ENCODE measurements around the gene BEST1. TPM values are rescaled to one million over a fixed set of nuclear protein-coding genes. Genes with fewer than 3 reads are reported as not detected.

BEST1 gene
- total RNA-seq, 1 experiment from 2014 or later: 1.7 TPM

DNA sequence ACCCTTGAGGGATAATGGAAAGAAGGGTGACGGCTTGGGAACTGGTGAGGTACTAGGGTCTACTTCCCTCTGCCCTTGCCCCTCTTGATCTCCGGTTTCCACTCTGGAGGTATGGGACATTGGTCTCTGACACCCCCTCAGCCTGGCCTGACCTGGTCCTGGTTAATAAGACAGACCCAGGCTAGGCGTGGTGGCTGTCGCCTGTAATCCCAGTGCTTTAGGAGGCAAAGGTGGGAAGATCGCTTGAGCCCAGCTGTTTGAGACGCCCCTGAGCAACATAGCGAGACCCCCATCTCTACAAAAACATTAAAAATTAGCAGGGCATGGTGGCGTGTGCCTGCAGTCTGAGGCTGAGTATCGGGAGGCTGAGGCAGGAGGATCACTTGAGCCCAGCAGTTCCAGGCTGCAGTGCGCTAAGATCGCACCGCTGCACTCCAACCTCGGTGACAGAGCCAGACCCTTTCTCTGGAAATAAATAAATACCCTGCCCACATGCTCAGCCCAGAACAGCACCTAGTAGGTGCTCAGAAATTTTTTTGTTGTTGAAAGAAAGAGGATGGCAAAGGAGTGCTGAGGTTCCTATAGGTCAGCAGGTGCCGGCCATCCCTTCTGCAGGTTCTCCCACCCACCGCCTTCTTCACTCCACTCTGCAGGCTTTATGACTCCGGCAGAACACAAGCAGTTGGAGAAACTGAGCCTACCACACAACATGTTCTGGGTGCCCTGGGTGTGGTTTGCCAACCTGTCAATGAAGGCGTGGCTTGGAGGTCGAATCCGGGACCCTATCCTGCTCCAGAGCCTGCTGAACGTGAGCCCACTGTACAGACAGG, 6.3 kb downstream of the BEST1 start:
- Histone ChIP-seq H3K9ac (ENCODE audit: low read length) (no peak overlapping the region), H3K4me1 (ENCODE audit: low read length) (no peaks in the 10 kb centered on the region), H2AFZ (ENCODE audit: low read length) (no peak overlapping the region), H3K36me3 (ENCODE audit: insufficient read depth, low read length) (no peaks in the 10 kb centered on the region), H3K27me3 (ENCODE audit: low read length) (no peaks in the 10 kb centered on the region), H3K9me3 (ENCODE audit: low read length) (no peaks in the 10 kb centered on the region), H3K79me2 (ENCODE audit: low read length) (no peaks in the 10 kb centered on the region), H3K4me2 (ENCODE audit: low read depth, low read length, poor library complexity, severe bottlenecking) (no peak overlapping the region), H3K27ac (ENCODE audit: low read length) (no peak overlapping the region), H3K4me3 (ENCODE audit: low read length) (no peak overlapping the region), H3K9me2 (replicated peaks; ENCODE audit: insufficient read depth, low read length) (no peaks in the 10 kb centered on the region), H4K20me1 (ENCODE audit: insufficient read depth, low read depth, low read length) (no peaks in the 10 kb centered on the region)
- DNase-seq: no peak

DNA sequence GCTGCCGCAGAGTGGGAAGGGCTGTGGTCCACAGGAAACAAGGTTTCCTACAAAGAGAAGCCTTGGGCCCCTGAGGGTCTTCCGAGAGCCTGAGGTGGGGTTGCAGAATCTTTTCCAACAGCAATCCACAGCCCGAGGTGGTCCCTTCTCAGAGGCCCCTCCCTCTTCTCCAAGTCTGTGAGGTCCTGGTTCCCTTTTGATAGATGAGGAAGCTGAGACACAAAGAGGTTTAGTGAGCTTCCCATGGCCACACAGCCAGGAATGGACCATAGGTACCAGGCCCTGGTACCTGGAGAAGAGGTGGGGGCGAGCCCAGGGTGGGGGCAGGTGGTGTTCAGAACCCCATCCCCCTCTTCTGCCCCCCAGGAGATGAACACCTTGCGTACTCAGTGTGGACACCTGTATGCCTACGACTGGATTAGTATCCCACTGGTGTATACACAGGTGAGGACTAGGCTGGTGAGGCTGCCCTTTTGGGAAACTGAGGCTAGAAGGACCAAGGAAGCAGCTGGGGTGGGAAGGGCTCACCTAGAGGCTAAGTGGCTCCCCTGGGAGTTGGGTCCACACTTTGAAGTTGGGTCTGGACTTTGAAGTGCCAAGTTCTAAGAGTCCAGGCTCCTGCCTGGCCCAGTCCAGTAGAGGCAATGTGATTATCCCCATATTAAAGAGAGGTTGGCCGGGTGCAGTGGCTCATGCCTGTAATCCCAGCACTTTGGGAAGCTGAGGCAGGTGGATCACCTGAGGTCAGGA, 7.0 kb downstream of the BEST1 start:
- Histone ChIP-seq H3K4me1 (ENCODE audit: low read length) (no peaks in the 10 kb centered on the region), H3K4me2 (ENCODE audit: low read depth, low read length, poor library complexity, severe bottlenecking) (no peak overlapping the region)

DNA sequence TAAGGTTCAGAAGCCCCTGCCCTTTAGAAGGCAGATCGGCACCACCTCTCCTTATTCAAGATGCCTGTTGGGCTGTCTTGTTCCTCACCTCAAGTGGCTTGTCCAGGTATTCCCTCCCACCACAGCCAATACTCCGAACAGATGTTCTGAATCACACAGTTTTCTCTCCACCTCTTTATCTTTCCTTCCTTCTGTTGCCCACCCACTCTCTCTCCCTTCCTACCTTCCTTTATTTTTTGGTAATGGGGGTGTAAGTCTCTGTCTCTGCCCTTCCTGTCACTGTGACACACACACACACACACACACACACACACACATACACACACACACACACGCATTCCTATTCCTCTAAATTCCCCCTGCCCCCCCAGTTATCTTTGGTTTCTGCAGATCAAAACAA, 8.4 kb downstream of the BEST1 start:
- Histone ChIP-seq H3K79me2 (ENCODE audit: low read length) (no peaks in the 10 kb centered on the region), H3K9ac (ENCODE audit: low read length) (no peak overlapping the region), H3K9me3 (ENCODE audit: low read length) (no peaks in the 10 kb centered on the region), H2AFZ (ENCODE audit: low read length) (no peak overlapping the region), H3K9me2 (replicated peaks; ENCODE audit: insufficient read depth, low read length) (no peaks in the 10 kb centered on the region), H3K4me3 (ENCODE audit: low read length) (no peak overlapping the region), H3K27ac (ENCODE audit: low read length) (no peak overlapping the region), H3K4me2 (ENCODE audit: low read depth, low read length, poor library complexity, severe bottlenecking) (no peak overlapping the region), H4K20me1 (ENCODE audit: insufficient read depth, low read depth, low read length) (no peaks in the 10 kb centered on the region), H3K4me1 (ENCODE audit: low read length) (peaks cover 3% of the 10 kb centered on the region), H3K36me3 (ENCODE audit: insufficient read depth, low read length) (no peaks in the 10 kb centered on the region), H3K27me3 (ENCODE audit: low read length) (no peaks in the 10 kb centered on the region)
- no peak for DNase-seq

More for the DNA sequence above, 7.0 kb downstream of the BEST1 start:
- Histone ChIP-seq H2AFZ (ENCODE audit: low read length) (no peak overlapping the region), H3K4me3 (ENCODE audit: low read length) (no peak overlapping the region), H3K36me3 (ENCODE audit: insufficient read depth, low read length) (no peaks in the 10 kb centered on the region), H3K9ac (ENCODE audit: low read length) (no peak overlapping the region), H3K27me3 (ENCODE audit: low read length) (no peaks in the 10 kb centered on the region), H3K27ac (ENCODE audit: low read length) (no peak overlapping the region), H4K20me1 (ENCODE audit: insufficient read depth, low read depth, low read length) (no peaks in the 10 kb centered on the region), H3K79me2 (ENCODE audit: low read length) (no peaks in the 10 kb centered on the region), H3K9me2 (replicated peaks; ENCODE audit: insufficient read depth, low read length) (no peaks in the 10 kb centered on the region), H3K9me3 (ENCODE audit: low read length) (no peaks in the 10 kb centered on the region)
- no peak for DNase-seq

DNA sequence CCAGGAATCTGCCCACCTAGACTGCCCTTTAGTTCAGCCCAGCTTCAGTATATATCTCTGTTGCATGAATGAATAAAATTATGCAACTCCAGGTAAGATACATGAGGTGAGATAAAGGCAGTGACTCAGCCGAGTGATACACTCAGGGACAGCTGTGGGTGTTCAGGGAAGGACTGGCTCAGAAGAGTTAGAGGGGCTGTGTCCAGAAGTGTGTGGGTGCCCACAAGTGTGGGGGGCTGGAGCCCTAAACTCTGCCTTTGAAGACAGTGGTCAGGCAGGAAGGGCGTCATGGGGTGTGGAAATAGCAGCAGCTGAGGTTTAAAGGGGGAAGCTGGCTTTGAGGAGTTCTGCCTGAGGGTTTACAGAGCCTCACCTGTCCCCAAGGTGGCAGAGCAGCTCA, 9.0 kb downstream of the BEST1 start:
- no peak for DNase-seq
- Histone ChIP-seq H3K27ac (ENCODE audit: low read length) (no peak overlapping the region), H3K9me3 (ENCODE audit: low read length) (no peaks in the 10 kb centered on the region), H4K20me1 (ENCODE audit: insufficient read depth, low read depth, low read length) (peaks cover 3% of the 10 kb centered on the region; the same call in 1 of the 2 replicates), H3K9ac (ENCODE audit: low read length) (no peak overlapping the region), H3K27me3 (ENCODE audit: low read length) (no peaks in the 10 kb centered on the region), H3K36me3 (ENCODE audit: insufficient read depth, low read length) (peaks cover 3% of the 10 kb centered on the region; the same call in 1 of the 2 replicates), H3K9me2 (replicated peaks; ENCODE audit: insufficient read depth, low read length) (no peaks in the 10 kb centered on the region), H3K4me3 (ENCODE audit: low read length) (no peak overlapping the region), H3K79me2 (ENCODE audit: low read length) (no peaks in the 10 kb centered on the region), H2AFZ (ENCODE audit: low read length) (no peak overlapping the region), H3K4me1 (ENCODE audit: low read length) (peaks cover 9% of the 10 kb centered on the region), H3K4me2 (ENCODE audit: low read depth, low read length, poor library complexity, severe bottlenecking) (no peak overlapping the region)

DNA sequence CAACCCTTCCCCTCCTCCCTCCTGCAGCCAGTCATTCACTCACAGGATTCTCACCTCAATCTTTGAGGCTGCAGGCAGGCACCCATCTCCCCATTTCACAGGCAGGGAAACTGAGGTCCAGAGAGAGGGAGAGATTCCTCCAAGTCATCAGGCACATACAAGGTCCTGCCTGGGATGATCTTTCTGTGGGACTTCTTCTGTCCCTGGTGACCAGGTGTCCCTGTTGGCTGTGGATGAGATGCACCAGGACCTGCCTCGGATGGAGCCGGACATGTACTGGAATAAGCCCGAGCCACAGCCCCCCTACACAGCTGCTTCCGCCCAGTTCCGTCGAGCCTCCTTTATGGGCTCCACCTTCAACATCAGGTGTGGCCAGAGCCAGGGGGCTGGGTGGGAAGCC, 9.5 kb downstream of the BEST1 start:
- no peaks in the 10 kb centered on the region for H3K79me2 ChIP-seq (ENCODE audit: low read length)
- no peak overlapping the region for H3K4me3 ChIP-seq (ENCODE audit: low read length)
- H3K9ac ChIP-seq (ENCODE audit: low read length): no peak overlapping the region
- no peak for DNase-seq
- no peaks in the 10 kb centered on the region for H3K9me2 ChIP-seq (replicated peaks; ENCODE audit: insufficient read depth, low read length)
- no peak overlapping the region for H3K27ac ChIP-seq (ENCODE audit: low read length)
- H3K4me2 ChIP-seq (ENCODE audit: low read depth, low read length, poor library complexity, severe bottlenecking): no peak overlapping the region
- peaks cover 6% of the 10 kb centered on the region; the same call in 1 of the 2 replicates for H4K20me1 ChIP-seq (ENCODE audit: insufficient read depth, low read depth, low read length)
- no peaks in the 10 kb centered on the region for H3K9me3 ChIP-seq (ENCODE audit: low read length)
- peaks cover 14% of the 10 kb centered on the region for H3K4me1 ChIP-seq (ENCODE audit: low read length)
- H2AFZ ChIP-seq (ENCODE audit: low read length): no peak overlapping the region
- H3K36me3 ChIP-seq (ENCODE audit: insufficient read depth, low read length): peaks cover 8% of the 10 kb centered on the region
- H3K27me3 ChIP-seq (ENCODE audit: low read length): no peaks in the 10 kb centered on the region

DNA sequence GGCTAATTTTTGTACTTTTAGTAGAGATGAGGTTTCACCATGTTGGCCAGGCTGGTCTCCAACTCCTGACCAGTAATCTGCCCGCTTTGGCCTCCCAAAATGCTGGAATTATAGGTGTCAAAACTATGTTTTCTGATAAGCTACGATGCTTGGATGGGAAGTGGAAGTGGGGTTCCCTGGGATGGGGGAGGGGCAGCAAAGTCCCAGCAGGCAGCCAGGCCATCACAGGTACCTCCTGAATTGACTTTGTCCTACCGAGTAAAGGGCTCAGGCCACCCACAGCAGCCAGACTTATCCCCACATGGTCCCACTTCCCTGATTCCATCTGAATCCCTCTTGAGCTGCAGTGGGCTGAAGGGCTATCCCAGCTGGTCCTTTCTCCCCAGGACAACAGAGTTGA, 10.4 kb downstream of the BEST1 start:
- Histone ChIP-seq H3K9me2 (replicated peaks; ENCODE audit: insufficient read depth, low read length) (no peaks in the 10 kb centered on the region), H4K20me1 (ENCODE audit: insufficient read depth, low read depth, low read length) (peaks cover 14% of the 10 kb centered on the region), H3K4me2 (ENCODE audit: low read depth, low read length, poor library complexity, severe bottlenecking) (no peak overlapping the region), H3K27me3 (ENCODE audit: low read length) (no peaks in the 10 kb centered on the region), H3K27ac (ENCODE audit: low read length) (no peak overlapping the region), H3K9ac (ENCODE audit: low read length) (no peak overlapping the region), H3K36me3 (ENCODE audit: insufficient read depth, low read length) (peaks cover 15% of the 10 kb centered on the region), H2AFZ (ENCODE audit: low read length) (no peak overlapping the region), H3K4me1 (ENCODE audit: low read length) (peaks cover 23% of the 10 kb centered on the region), H3K79me2 (ENCODE audit: low read length) (no peaks in the 10 kb centered on the region), H3K9me3 (ENCODE audit: low read length) (no peaks in the 10 kb centered on the region), H3K4me3 (ENCODE audit: low read length) (no peak overlapping the region)
- no peak for DNase-seq

DNA sequence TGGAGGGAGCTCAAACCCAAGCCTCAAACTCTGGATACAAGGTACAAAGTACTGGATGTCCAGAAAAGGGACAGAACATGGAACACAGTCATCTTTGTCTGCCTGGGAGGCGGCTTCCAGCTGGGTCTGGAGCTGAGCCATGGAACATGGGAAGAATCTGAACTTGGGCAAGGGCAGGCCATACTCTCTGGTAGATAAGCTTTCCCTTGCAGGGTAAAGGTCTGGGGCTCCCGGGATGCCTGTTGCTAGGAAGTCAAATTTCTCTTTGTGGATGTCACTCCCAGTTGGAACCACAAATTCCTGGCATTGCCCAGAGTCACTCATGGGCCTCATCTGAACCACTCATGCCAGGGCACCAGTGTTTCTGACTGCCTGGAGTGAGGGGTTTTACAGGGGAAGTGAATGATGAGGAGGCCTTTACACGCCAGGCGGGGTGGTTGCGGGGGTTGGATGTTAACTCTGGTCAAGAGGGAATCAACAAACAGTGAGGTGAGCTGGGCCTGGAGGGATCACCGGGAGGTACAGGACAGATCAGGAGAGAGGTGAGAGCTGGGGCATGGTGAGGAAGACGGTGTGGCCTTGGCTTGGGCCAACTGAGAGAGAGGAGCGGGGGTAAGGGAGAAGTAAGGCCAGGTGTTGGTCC, 11.5 kb downstream of the BEST1 start:
- no peak overlapping the region for H2AFZ ChIP-seq (ENCODE audit: low read length)
- no peak overlapping the region for H3K27ac ChIP-seq (ENCODE audit: low read length)
- H4K20me1 ChIP-seq (ENCODE audit: insufficient read depth, low read depth, low read length): peaks cover 25% of the 10 kb centered on the region
- H3K9me2 ChIP-seq (replicated peaks; ENCODE audit: insufficient read depth, low read length): no peaks in the 10 kb centered on the region
- H3K4me3 ChIP-seq (ENCODE audit: low read length): no peak overlapping the region
- H3K79me2 ChIP-seq (ENCODE audit: low read length): peaks cover 7% of the 10 kb centered on the region
- H3K27me3 ChIP-seq (ENCODE audit: low read length): no peaks in the 10 kb centered on the region
- H3K36me3 ChIP-seq (ENCODE audit: insufficient read depth, low read length): peaks cover 17% of the 10 kb centered on the region
- H3K9ac ChIP-seq (ENCODE audit: low read length): no peak overlapping the region
- H3K4me1 ChIP-seq (ENCODE audit: low read length): peaks cover 33% of the 10 kb centered on the region
- H3K9me3 ChIP-seq (ENCODE audit: low read length): no peaks in the 10 kb centered on the region
- no peak overlapping the region for H3K4me2 ChIP-seq (ENCODE audit: low read depth, low read length, poor library complexity, severe bottlenecking)
- no peak for DNase-seq

Data from Karpas-422 (cell line).